ENCODE measurements around the gene ZSCAN21.

The ZSCAN21 gene

GRCh38 chr7:100029596-100029995 lies 20.0 kb upstream of the ZSCAN21 start:
- DNase-seq, result no peak

GRCh38 chr7:100033526-100033925 lies 16.0 kb upstream of the ZSCAN21 start:
- no peak for DNase-seq

- no peak for DNase-seq
Measured at GRCh38 chr7:100034871-100035510, 14.6 kb upstream of the ZSCAN21 start.

DNA sequence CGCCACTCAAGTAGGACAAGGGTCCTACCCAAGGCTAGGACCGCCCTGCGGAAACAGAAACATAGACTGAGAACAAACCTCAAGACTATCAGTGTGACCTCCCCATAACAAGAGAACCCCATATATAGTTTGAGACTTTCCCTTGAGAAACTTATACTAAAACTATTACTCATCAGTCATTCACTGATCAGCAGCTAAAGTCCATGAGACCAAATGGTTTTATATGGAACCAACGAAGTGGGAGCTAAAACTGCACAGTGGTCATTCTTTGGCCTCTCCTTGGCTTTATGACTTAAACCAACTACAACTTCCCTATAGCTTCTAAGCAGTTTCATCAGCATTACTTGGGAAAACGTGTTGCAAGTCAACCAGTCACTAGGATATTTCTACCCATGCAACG lies 13.7 kb upstream of the ZSCAN21 start:
- DNase-seq, result no peak

GRCh38 chr7:100038326-100038725 lies 11.2 kb upstream of the ZSCAN21 start:
- no peak for DNase-seq

GRCh38 chr7:100040575-100040974 lies 9.0 kb upstream of the ZSCAN21 start:
- no peak for DNase-seq

DNA sequence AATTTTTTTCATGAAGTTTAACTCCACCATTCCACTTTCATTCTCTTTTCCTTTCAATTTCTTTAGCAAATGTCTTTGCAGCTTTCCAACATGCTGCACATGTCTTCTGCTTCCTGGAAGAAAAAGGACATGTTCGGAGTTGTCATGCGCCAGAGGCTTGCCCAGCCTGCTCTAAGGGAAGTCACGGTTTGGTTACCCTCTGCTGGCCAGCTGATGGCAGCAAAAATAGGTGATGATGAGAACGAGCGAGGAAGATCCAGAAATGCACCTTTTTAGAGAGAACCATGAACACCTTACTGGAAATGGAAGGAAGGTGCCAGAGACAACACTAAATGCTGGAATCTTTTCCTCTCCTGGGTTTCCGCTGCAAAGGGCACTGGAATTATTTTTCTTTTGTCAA lies 4.9 kb upstream of the ZSCAN21 start:
- no peak for DNase-seq

DNA sequence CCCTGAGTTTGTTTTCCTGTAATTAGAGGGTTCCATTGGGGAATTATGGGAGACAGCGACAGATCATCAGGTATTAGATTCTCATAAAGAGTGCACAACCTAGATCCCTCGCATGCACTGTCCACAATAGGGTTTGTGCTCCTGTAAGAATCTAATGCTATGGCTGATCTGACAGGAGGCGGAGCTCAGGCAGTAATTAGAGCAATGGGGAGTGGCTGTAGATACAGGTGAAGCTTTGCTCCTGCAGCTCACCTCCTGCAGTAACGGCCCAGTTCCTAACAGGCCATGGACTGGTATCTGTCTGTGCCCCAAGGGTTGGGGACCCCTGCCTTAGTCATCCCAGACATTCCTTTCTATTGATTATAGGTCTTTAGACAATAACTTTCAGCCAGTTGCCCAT lies 894 bp upstream of the ZSCAN21 start:
- DNase-seq, result no peak

DNA sequence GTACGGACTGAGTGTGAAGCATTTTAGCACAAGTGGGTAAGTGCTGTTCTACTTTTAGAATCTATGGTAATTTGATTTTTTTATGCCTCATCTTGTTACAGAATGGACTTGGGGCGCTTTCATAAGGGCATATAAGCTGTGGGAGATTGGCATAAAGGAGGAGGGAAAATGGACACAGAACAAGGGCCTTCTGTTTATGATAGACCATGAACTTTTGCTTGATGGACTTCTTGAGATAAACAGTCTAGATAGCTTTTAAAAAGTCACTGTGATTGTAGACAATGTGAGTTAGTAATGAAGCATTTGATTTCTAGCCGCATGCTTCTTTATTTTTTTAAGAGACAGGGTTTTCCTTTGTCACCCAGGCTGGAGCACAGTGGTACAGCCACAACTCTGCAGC lies 2.0 kb downstream of the ZSCAN21 start:
- DNase-seq, result no peak

- peak; percentile 42 for DNase-seq
Measured at GRCh38 chr7:100053215-100053614, 3.6 kb downstream of the ZSCAN21 start.

DNA sequence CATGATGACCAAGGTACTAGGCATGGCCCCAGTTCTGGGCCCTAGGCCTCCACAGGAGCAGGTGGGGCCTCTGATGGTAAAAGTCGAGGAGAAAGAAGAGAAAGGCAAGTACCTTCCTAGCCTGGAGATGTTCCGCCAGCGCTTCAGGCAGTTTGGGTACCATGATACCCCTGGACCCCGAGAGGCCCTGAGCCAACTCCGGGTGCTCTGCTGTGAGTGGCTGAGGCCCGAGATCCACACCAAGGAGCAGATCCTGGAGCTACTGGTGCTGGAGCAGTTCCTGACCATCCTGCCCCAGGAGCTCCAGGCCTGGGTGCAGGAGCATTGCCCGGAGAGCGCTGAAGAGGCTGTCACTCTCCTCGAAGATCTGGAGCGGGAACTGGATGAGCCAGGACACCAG lies 7.4 kb downstream of the ZSCAN21 start:
- DNase-seq, result no peak

- DNase-seq, result no peak
Measured at GRCh38 chr7:100059251-100059739, 9.7 kb downstream of the ZSCAN21 start.

- no peak for DNase-seq
Measured at GRCh38 chr7:100061518-100062193, 12.1 kb downstream of the ZSCAN21 start.

DNA sequence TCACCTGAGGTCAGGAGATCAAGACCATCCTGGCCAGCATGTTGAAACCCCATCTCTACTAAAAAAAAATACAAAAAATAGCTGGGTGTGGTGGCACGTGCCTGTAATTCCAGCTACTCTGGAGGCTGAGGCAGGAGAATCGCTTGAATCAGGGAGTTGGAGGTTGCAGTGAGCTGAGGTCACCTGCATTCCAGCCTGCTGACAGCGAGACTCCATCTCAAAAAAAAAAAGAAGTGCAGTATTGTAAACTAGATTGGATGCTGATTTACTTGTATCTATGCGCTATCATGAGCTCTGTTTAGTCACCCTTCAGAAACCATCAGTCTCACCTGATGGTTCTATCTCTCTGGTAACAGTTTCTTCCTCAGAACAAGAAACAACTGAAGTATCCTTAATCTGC lies 13.8 kb downstream of the ZSCAN21 start:
- DNase-seq, result no peak

DNA sequence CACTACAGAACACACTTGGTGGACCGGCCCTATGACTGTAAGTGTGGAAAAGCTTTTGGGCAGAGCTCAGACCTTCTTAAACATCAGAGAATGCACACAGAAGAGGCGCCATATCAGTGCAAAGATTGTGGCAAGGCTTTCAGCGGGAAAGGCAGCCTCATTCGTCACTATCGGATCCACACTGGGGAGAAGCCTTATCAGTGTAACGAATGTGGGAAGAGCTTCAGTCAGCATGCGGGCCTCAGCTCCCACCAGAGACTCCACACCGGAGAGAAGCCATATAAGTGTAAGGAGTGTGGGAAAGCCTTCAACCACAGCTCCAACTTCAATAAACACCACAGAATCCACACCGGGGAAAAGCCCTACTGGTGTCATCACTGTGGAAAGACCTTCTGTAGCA lies 14.6 kb downstream of the ZSCAN21 start:
- DNase-seq, result no peak

- peak; percentile 25 for DNase-seq
Measured at GRCh38 chr7:100065452-100066186, 16.0 kb downstream of the ZSCAN21 start.

GRCh38 chr7:100066953-100067352 lies 17.4 kb downstream of the ZSCAN21 start:
- DNase-seq, result no peak

GRCh38 chr7:100069991-100070390 lies 20.4 kb downstream of the ZSCAN21 start:
- no peak for DNase-seq

- DNase-seq, result no peak
Measured at GRCh38 chr7:100071018-100071723, 21.6 kb downstream of the ZSCAN21 start.

GRCh38 chr7:100072462-100072861 lies 22.9 kb downstream of the ZSCAN21 start:
- no peak for DNase-seq

- DNase-seq, result no peak
Measured at GRCh38 chr7:100074841-100075240, 25.3 kb downstream of the ZSCAN21 start.

- no peak for DNase-seq
Measured at GRCh38 chr7:100075418-100075817, 25.8 kb downstream of the ZSCAN21 start.

- no peak for DNase-seq
Measured at GRCh38 chr7:100077205-100077604, 27.6 kb downstream of the ZSCAN21 start.
